Panc1 (cell line): Measurements from ENCODE around the gene IKZF3.

ENCODE experiments used
- CTCF ChIP-seq: fragments of 450-650 bp; IDR thresholded peaks from 2 replicates; pipeline ENCODE4 v1.5.1; 2017; ENCODE audit warnings: mild to moderate bottlenecking
- SIN3A ChIP-seq: IDR thresholded peaks from 2 replicates; pipeline ENCODE4 v1.6.1; 2012; ENCODE audit warnings: low read depth, mild to moderate bottlenecking, low read length, moderate library complexity, borderline replicate concordance; ENCODE audit not compliant: insufficient read depth

- peak; percentile 97 for TF ChIP-seq CTCF
- TF ChIP-seq SIN3A: peak; percentile 73; the same call in 1 of the 2 replicates
These were observed 109.8 kb downstream of the IKZF3 start for GRCh38 chr17:39754161-39754957.
